Activated naive CD4-positive, alpha-beta T cell (primary cell): ENCODE measurements around the gene KHDC1.
"Not testable (repeated sequence)": the region's sequence is repeated elsewhere in the genome, so short reads cannot be mapped to it uniquely, and the experiment has no call there.

Experiments used
- DNase-seq, 4 experiments: peaks; one replicate each; lab custom pipeline; 2025; lab: John Stamatoyannopoulos, UW

Gene KHDC1

DNA sequence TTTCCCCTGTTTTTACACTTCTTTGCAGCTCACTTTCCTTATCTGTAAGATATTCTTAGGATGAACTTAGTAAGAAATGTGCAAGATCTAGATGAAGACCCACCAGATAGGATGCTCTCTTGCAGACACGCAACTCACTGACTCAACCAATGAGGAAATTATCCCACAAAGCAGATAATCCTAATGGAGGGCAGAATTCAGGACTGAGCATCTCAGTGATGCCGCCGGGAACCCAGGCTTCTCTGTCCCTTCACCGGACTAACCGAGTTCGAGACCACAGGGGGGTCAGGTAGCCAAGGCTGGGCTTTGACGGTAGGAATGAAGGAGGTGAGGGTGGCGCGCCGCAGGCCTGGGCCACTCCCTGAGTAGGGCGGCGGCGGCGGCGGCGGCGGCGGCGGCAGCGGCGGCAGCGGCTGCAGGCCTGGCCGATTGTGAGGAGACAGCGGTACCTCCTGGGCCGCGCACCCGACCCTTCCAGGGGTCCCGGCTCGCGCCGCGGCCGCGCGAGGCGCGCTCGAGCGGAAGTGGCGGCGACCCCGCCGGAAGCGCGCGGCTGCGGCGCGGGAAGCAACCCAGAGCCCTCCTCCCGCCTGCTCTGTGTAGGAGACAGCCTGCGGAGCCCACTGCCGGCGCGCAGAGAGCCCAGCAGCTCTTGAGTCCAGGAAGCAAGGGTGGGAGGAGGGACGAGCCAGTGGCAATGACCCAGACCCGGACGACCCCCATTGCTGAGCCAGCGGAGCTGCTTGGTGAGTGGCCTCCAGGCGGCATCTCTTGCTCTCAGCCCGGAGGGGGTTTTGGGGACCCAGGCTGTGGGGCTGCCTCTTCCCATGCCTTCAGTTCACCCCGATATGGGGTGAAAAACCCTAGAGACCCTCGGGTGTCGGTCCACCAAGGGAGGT, at the start of gene KHDC1:
Gene KHDC1, minus strand, starts transcription at position 526 of the 899 bp plus-strand sequence. CDS start 20,679 bp downstream, outside the sequence.
- peak in 3 of 4 experiments; percentile 24 to 48 (median 24) for DNase-seq

DNA sequence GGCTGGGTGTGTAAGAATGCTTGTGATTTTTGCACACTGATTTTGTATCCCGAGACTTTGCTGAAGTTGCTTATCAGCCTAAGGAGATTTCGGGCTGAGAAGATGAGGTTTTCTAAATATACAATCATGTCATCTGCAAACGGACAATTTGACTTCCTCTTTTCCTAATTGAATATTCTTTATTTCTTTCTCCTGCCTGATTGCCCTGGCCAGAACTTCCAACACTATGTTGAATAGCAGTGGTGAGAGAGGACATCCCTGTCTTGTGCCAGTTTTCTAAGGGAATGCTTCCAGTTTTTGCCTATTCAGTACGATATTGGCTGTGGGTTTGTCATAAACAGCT, 47.5 kb upstream of the KHDC1 start:
- not testable (repeated sequence) for DNase-seq

GRCh38 chr6:73309785-73310502, 46.9 kb upstream of the KHDC1 start:
- DNase-seq: peak in 1 of 4 experiments; percentile 5

DNA sequence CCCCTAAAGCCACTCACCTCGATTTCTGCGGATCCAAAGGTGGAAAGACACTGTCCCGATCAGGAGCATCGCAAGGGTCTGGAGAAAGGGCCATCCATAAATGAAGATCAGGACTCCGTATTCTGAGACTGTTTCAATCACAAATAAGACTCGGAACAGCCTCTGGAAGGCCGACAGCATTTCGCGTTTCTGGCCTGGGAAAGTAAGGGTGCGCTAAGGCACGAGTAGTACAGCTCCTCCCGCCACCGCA, 46.5 kb upstream of the KHDC1 start:
- no peak for DNase-seq

DNA sequence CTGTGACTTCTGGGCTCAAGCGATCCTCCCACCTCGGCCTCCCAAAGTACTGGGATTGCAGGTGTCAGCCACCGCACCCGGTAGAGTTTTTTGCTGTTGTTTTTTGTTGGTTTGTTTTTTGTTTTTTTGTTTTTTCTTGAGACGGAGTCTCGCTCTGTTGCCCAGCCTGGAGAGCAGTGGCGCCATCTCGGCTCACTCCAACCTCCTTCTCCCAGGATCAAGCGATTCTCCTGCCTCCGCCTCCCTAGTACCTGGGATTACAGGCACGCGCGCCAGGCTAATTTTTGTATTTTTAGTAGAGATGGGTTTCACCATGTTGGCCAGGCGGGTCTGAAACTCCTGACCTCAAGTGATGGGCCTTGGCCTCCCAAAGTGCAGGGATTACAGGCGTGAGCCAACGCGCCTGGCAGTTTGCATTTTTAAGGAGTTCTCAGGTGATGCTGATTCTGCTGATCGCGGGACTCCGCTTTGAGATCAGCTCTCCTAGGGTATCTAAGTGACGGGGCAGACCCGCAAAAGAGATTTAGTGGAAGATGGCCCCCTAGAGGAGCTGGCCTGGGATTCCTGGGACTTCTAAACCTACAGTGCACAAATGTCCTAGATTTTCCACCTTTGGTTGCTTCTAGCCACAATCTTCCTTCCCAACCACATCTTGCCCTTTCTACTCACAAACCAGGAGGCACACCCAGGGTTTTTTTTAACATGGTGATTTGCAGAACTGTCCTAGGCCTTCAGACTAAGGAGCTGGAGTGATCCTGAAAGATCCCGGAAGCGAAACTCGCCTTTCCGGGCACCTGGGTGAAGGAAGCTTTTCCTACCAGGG, 45.9 kb upstream of the KHDC1 start:
- DNase-seq: no peak

GRCh38 chr6:73303773-73304172, 40.8 kb upstream of the KHDC1 start:
- DNase-seq: not testable (repeated sequence)

GRCh38 chr6:73302339-73302738, 39.3 kb upstream of the KHDC1 start:
- DNase-seq: no peak

DNA sequence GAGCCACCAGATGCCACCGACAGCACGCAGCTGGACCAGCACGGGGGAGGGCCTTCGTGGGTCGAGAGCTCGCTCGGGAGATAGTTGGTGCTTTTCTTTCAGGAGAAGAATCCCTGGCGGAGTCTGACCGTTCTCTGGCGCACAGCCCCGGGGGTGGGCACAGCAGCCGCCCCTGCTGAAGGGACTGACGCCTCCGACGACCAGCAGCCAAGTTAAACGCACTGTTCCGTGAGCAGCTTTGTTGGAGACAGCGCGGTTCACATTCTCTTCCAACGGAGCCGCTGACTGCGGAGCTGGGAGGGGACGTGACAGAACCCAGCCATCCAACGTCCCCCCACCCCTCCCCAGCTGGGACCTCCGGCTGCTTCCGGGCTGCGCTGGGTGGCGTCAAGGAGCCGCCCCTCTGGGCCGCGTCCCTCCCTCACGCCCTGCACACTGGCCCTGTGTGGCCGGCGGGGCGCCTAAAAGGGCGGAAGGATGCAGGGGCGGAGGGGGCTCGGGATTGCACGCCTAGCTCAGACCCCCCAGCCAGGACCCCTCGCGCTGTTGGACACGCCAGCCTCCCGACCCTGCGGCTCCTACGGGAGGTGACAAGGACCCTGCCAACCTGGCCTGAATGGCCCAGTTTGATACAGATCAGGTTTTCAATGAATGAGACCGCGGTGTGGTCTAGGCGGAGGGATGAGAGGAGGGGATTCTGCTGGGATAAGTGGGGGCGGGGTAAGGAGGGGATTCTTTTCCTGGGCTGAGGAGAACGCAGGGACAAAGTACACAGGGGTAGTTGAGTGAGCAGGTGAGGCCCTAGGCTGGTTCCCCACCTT, 36.4 kb upstream of the KHDC1 start:
- no peak for DNase-seq

- no peak for DNase-seq
These were observed 30.3 kb upstream of the KHDC1 start for GRCh38 chr6:73293331-73293730.

GRCh38 chr6:73290435-73290834, 27.4 kb upstream of the KHDC1 start:
- DNase-seq: no peak

- DNase-seq: no peak
These were observed 23.8 kb upstream of the KHDC1 start for GRCh38 chr6:73286752-73287151.

DNA sequence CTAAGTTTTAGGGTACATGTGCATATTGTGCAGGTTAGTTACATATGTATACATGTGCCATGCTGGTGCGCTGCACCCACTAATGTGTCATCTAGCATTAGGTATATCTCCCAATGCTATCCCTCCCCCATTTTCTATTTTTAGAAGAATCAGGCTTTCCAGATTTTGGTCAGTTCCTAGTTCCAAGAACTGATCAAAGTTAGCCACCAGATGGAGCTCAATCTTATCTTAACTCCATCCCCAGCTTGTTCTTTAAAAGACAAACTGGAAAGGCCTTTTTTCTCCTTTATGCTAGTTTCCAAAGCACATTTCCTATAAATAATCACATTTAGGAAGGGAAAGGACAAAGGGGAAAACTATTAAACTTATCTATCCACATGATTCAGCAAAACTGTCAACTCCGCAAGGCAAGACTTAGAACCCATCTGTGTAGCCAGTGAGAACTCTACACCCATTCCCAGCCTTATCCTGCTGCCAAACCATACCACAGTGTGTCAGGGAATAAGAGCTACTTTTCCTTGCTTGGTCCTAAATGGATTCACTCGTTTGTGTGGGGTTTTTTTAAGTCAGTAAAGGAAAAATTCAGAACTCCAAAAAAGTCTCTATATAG, 22.8 kb upstream of the KHDC1 start:
- DNase-seq: no peak

DNA sequence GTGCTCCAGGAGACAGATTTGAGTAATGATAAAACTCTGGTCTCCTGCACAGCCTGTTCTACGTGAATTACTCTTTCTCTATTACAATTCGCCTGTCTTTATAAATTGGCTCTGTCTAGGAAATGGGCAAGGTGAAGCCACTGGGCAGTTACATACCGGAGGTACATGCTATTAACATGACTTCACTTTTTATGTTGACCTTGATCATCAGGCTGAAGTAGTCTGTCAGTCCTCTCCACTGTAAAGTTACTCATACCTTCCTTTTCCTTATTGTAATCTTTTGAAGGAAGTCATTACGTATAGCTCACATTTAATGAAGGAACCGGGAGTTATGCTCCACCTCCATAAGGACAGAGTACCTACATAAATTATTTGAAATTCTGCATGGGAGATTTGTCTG, 19.9 kb upstream of the KHDC1 start:
- no peak for DNase-seq

DNA sequence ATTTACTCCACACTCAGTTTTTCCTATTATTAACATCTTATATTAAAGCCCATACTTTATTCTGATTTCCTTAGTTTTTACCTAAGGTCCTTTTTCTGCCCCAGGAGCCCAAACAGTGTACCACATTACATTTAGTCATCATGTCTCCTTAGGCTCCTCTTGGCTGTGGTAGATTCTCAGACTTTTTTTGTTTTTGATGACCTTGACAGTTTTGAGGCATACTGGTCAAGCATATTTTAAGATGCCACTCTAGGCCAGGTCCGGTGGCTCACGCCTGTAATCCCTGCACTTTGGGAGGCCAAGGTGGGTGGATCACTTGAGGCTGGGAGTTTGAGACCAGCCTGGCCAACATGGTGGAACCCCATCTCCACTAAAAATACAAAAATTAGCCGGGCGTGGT, 18.7 kb upstream of the KHDC1 start:
- not testable (repeated sequence) for DNase-seq

- not testable (repeated sequence) for DNase-seq
These were observed 6.3 kb upstream of the KHDC1 start for GRCh38 chr6:73269296-73269695.

- not testable (repeated sequence) for DNase-seq
These were observed 5.9 kb upstream of the KHDC1 start for GRCh38 chr6:73268896-73269295.

- no peak for DNase-seq
These were observed 1.4 kb upstream of the KHDC1 start for GRCh38 chr6:73264446-73264845.

GRCh38 chr6:73263570-73263909, 544 bp upstream of the KHDC1 start:
- no peak for DNase-seq

DNA sequence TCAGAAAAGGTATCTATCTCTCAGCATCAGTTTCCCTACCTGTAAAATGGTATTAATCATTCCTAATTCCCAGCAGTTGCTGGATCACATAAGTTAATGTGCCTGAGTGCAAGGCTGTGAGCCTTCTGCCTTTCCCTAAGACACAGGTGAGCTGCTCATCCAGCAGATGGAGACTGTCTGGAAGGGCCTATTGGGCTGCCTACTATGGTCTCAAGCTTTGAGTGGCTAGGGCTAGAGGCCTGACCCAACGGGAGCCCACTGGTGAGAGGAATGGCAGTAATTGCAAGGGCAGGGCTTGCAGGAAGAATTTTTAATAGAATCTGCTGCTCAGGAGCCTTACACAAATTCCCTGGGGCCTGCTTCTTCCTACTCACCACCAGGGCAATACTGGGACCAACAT, 4.3 kb downstream of the KHDC1 start:
- no peak for DNase-seq

DNA sequence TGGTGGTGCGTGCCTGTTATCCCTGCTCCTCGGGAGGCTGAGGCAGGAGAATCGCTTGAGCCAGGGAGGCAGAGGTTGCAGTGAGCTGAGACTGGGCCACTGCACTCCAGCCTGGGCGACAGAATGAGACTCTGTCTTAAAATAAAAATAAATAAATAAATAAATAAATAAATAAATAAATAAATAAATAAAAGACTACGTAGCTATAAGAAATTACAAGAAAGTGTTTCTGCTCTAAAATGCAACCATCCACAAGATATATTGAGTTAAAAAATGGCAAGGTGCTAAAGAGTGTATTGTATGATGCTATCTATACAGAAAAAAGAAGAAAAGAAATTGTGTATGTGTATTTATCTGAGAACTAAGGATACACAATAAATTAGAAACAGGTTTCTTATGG, 8.7 kb downstream of the KHDC1 start:
- not testable (repeated sequence) for DNase-seq

- no peak for DNase-seq
These were observed 10.3 kb downstream of the KHDC1 start for GRCh38 chr6:73252703-73253102.
